Nephron progenitor cell (in vitro differentiated cells): ENCODE measurements around the gene ADAMTS13.

Source experiments
- DNase-seq: peaks from one replicate; pipeline ENCODE4 v3.0.0; 2021
- H3K27ac Mint-ChIP-seq: 2 replicates; pipeline ENCODE4 v1.8.0; 2021; ENCODE audit warnings: mild to moderate bottlenecking, moderate library complexity, mixed read lengths
- H3K27me3 Mint-ChIP-seq: 2 replicates; pipeline ENCODE4 v1.8.0; 2021; ENCODE audit warnings: mild to moderate bottlenecking, low read depth, mixed read lengths; ENCODE audit not compliant: poor library complexity
- H3K36me3 Mint-ChIP-seq: 2 replicates; pipeline ENCODE4 v1.8.0; 2021; ENCODE audit warnings: low read depth, mixed read lengths
- H3K4me1 Mint-ChIP-seq: 2 replicates; pipeline ENCODE4 v1.8.0; 2021; ENCODE audit warnings: mixed read lengths
- H3K4me3 Mint-ChIP-seq: 2 replicates; pipeline ENCODE4 v1.8.0; 2021; ENCODE audit warnings: mild to moderate bottlenecking, moderate library complexity, mixed read lengths
- H3K9me3 Mint-ChIP-seq: 2 replicates; pipeline ENCODE4 v1.8.0; 2021; ENCODE audit warnings: mild to moderate bottlenecking, moderate library complexity, mixed read lengths
- CTCF ChIP-seq: fragments of 200-600 bp; sonication (generic); IDR thresholded peaks from 2 replicates; pipeline ENCODE4 v1.5.0; 2021; ENCODE audit warnings: antibody characterized with exemption

ADAMTS13 gene

GRCh38 chr9:133495327-133496293 lies 73.4 kb downstream of the ADAMTS13 start:
- no peak overlapping the region for H3K27ac Mint-ChIP-seq
- peaks cover 24% of the 10 kb centered on the region for H3K4me1 Mint-ChIP-seq
- DNase-seq: no peak
- H3K27me3 Mint-ChIP-seq: peaks cover 1% of the 10 kb centered on the region
- TF ChIP-seq CTCF: no peak
- H3K9me3 Mint-ChIP-seq: peaks cover 7% of the 10 kb centered on the region
- H3K4me3 Mint-ChIP-seq: no peak overlapping the region
- H3K36me3 Mint-ChIP-seq: peaks cover 6% of the 10 kb centered on the region

- Mint-ChIP-seq H3K9me3 (peaks cover 23% of the 10 kb centered on the region), H3K27me3 (peaks cover 4% of the 10 kb centered on the region), H3K27ac (no peak overlapping the region), H3K4me1 (peaks cover 24% of the 10 kb centered on the region), H3K4me3 (no peak overlapping the region), H3K36me3 (peaks cover 21% of the 10 kb centered on the region)
- peak; percentile 27 for DNase-seq
- TF ChIP-seq CTCF: no peak
Observed at GRCh38 chr9:133496861-133497842, 75.0 kb downstream of the ADAMTS13 start.

- peaks cover 27% of the 10 kb centered on the region for H3K36me3 Mint-ChIP-seq
- DNase-seq: peak; percentile 10
- H3K4me1 Mint-ChIP-seq: peaks cover 10% of the 10 kb centered on the region
- peak overlapping the region; percentile 49 for H3K27ac Mint-ChIP-seq
- H3K27me3 Mint-ChIP-seq: peaks cover 4% of the 10 kb centered on the region
- no peak for TF ChIP-seq CTCF
- peaks cover 40% of the 10 kb centered on the region for H3K9me3 Mint-ChIP-seq
- H3K4me3 Mint-ChIP-seq: no peak overlapping the region
Observed at GRCh38 chr9:133499132-133499891, 77.1 kb downstream of the ADAMTS13 start.

GRCh38 chr9:133499892-133500270 lies 77.7 kb downstream of the ADAMTS13 start:
- H3K27me3 Mint-ChIP-seq: peaks cover 4% of the 10 kb centered on the region
- no peak overlapping the region for H3K27ac Mint-ChIP-seq
- no peak for TF ChIP-seq CTCF
- H3K36me3 Mint-ChIP-seq: peaks cover 27% of the 10 kb centered on the region
- H3K4me1 Mint-ChIP-seq: peaks cover 7% of the 10 kb centered on the region
- no peak overlapping the region for H3K4me3 Mint-ChIP-seq
- peaks cover 40% of the 10 kb centered on the region for H3K9me3 Mint-ChIP-seq
- peak; percentile 1 for DNase-seq

- H3K27ac Mint-ChIP-seq: no peak overlapping the region
- no peak overlapping the region for H3K4me3 Mint-ChIP-seq
- H3K9me3 Mint-ChIP-seq: peaks cover 40% of the 10 kb centered on the region
- DNase-seq: no peak
- peaks cover 4% of the 10 kb centered on the region for H3K27me3 Mint-ChIP-seq
- H3K4me1 Mint-ChIP-seq: peaks cover 29% of the 10 kb centered on the region
- peaks cover 27% of the 10 kb centered on the region for H3K36me3 Mint-ChIP-seq
- no peak for TF ChIP-seq CTCF
Observed at GRCh38 chr9:133502112-133502511, 79.9 kb downstream of the ADAMTS13 start.
